Measurements from ENCODE around the gene SPACDR.

DNA sequence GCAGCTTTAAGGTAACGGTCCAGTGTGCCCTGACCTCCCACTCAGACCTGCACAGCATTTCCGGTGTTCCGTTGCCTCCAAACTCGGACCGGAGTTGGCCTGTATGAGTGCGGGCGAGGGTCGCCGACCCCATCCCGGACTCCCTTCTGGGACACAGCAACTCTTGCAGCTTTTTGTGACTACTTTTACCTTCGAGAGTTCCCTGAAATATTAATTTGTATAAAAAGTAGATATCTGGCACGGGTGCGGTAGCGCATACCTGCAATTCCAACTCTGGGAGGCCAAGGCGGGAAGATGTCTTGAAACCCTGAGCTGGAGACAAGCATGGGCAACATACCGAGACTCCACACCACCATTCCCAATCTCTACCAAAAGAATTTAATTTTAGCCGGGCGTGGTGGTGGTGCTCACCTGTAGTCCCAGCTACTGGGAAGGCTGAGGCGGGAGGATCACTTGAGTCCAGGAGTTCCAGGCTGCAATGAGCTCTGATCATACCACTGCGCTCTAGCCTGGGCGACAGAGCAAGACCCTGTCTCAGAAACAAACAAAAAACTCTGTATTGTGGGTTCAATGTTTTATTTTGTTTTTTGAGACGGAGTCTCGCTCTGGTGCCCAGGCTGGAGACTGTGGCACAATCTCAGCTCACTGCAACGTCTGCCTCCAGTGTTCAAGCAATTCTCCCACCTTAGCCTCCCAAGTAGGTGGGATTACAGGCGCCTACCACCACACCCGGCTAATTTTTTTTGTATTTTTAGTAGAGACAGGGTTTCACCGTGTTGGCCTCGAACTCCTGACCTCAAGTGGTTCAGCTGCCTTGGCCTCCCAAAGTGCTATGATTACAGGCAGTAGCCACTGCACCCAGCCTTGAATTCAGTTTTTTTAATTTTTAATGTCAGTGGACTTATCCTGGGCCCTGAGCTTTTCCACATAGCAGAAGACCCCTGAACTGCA, 26.6 kb downstream of the SPACDR start:
- TF ChIP-seq CTCF (IDR thresholded peaks at IDR 0.05; ENCODE audit: insufficient read depth, low read length) (no peak), POLR2AphosphoS5 (IDR thresholded peaks at IDR 0.05; ENCODE audit: low read depth) (no peak), GABPA (IDR thresholded peaks at IDR 0.05; ENCODE audit: low read depth) (no peak)
- TF ChIP-seq, protein P1, sequence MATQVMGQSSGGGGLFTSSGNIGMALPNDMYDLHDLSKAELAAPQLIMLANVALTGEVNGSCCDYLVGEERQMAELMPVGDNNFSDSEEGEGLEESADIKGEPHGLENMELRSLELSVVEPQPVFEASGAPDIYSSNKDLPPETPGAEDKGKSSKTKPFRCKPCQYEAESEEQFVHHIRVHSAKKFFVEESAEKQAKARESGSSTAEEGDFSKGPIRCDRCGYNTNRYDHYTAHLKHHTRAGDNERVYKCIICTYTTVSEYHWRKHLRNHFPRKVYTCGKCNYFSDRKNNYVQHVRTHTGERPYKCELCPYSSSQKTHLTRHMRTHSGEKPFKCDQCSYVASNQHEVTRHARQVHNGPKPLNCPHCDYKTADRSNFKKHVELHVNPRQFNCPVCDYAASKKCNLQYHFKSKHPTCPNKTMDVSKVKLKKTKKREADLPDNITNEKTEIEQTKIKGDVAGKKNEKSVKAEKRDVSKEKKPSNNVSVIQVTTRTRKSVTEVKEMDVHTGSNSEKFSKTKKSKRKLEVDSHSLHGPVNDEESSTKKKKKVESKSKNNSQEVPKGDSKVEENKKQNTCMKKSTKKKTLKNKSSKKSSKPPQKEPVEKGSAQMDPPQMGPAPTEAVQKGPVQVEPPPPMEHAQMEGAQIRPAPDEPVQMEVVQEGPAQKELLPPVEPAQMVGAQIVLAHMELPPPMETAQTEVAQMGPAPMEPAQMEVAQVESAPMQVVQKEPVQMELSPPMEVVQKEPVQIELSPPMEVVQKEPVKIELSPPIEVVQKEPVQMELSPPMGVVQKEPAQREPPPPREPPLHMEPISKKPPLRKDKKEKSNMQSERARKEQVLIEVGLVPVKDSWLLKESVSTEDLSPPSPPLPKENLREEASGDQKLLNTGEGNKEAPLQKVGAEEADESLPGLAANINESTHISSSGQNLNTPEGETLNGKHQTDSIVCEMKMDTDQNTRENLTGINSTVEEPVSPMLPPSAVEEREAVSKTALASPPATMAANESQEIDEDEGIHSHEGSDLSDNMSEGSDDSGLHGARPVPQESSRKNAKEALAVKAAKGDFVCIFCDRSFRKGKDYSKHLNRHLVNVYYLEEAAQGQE (IDR thresholded peaks at IDR 0.05; ENCODE audit: insufficient replicate concordance, low read depth), result no peak
